Measurements from ENCODE around the gene DIDO1.

The DIDO1 gene

GRCh38 chr20:62898093-62898964 lies 28.0 kb downstream of the DIDO1 start:
- no peak for DNase-seq (ENCODE audit: extremely low read depth in 1 of 2, low read depth in 1 of 2)

- no peak for DNase-seq (ENCODE audit: extremely low read depth in 1 of 2, low read depth in 1 of 2)
Measured at GRCh38 chr20:62897666-62898065, 28.6 kb downstream of the DIDO1 start.

GRCh38 chr20:62896526-62896925 lies 29.8 kb downstream of the DIDO1 start:
- no peak for DNase-seq (ENCODE audit: extremely low read depth in 1 of 2, low read depth in 1 of 2)

- no peak for DNase-seq (ENCODE audit: extremely low read depth in 1 of 2, low read depth in 1 of 2)
Measured at GRCh38 chr20:62895539-62895938, 30.8 kb downstream of the DIDO1 start.

- no peak for DNase-seq (ENCODE audit: extremely low read depth in 1 of 2, low read depth in 1 of 2)
Measured at GRCh38 chr20:62894261-62894660, 32.0 kb downstream of the DIDO1 start.

GRCh38 chr20:62893700-62894099 lies 32.6 kb downstream of the DIDO1 start:
- DNase-seq (ENCODE audit: extremely low read depth in 1 of 2, low read depth in 1 of 2), result no peak

- DNase-seq (ENCODE audit: extremely low read depth in 1 of 2, low read depth in 1 of 2), result no peak
Measured at GRCh38 chr20:62892348-62893304, 33.7 kb downstream of the DIDO1 start.

GRCh38 chr20:62891111-62891510 lies 35.2 kb downstream of the DIDO1 start:
- no peak for DNase-seq (ENCODE audit: extremely low read depth in 1 of 2, low read depth in 1 of 2)

- no peak for DNase-seq (ENCODE audit: extremely low read depth in 1 of 2, low read depth in 1 of 2)
Measured at GRCh38 chr20:62890444-62890843, 35.9 kb downstream of the DIDO1 start.

- no peak for DNase-seq (ENCODE audit: extremely low read depth in 1 of 2, low read depth in 1 of 2)
Measured at GRCh38 chr20:62889871-62890270, 36.4 kb downstream of the DIDO1 start.

- no peak for DNase-seq (ENCODE audit: extremely low read depth in 1 of 2, low read depth in 1 of 2)
Measured at GRCh38 chr20:62889411-62889810, 36.9 kb downstream of the DIDO1 start.

GRCh38 chr20:62888910-62889309 lies 37.4 kb downstream of the DIDO1 start:
- DNase-seq (ENCODE audit: extremely low read depth in 1 of 2, low read depth in 1 of 2), result no peak

GRCh38 chr20:62888406-62888805 lies 37.9 kb downstream of the DIDO1 start:
- no peak for DNase-seq (ENCODE audit: extremely low read depth in 1 of 2, low read depth in 1 of 2)

- no peak for DNase-seq (ENCODE audit: extremely low read depth in 1 of 2, low read depth in 1 of 2)
Measured at GRCh38 chr20:62887860-62888239, 38.5 kb downstream of the DIDO1 start.

- DNase-seq (ENCODE audit: extremely low read depth in 1 of 2, low read depth in 1 of 2), result no peak
Measured at GRCh38 chr20:62887152-62887859, 39.0 kb downstream of the DIDO1 start.

- DNase-seq (ENCODE audit: extremely low read depth in 1 of 2, low read depth in 1 of 2), result no peak
Measured at GRCh38 chr20:62886709-62887058, 39.6 kb downstream of the DIDO1 start.

GRCh38 chr20:62885896-62886708 lies 40.2 kb downstream of the DIDO1 start:
- no peak for DNase-seq (ENCODE audit: extremely low read depth in 1 of 2, low read depth in 1 of 2)

- DNase-seq (ENCODE audit: extremely low read depth in 1 of 2, low read depth in 1 of 2), result no peak
Measured at GRCh38 chr20:62885046-62885895, 41.0 kb downstream of the DIDO1 start.

- no peak for DNase-seq (ENCODE audit: extremely low read depth in 1 of 2, low read depth in 1 of 2)
Measured at GRCh38 chr20:62884556-62884955, 41.7 kb downstream of the DIDO1 start.

Data from stimulated activated CD8-positive, alpha-beta memory T cell treated with anti-CD3 and anti-CD28 coated beads, Interleukin-7, amount 100 ng/mL, for 48 hours (primary cell).